C4-2B (cell line): ENCODE results near the gene ADIPOR2.

ENCODE experiments used
- ZFX ChIP-seq: fragments of 450-650 bp; IDR thresholded peaks from 2 replicates; pipeline ENCODE4 v1.6.1; 2017
- TF ChIP-seq, protein P1 (sequence below): fragments of 450-650 bp; conservative IDR thresholded peaks from 2 replicates; pipeline ENCODE4 v1.5.1; 2017; ENCODE audit warnings: mild to moderate bottlenecking

- TF ChIP-seq, protein P1, sequence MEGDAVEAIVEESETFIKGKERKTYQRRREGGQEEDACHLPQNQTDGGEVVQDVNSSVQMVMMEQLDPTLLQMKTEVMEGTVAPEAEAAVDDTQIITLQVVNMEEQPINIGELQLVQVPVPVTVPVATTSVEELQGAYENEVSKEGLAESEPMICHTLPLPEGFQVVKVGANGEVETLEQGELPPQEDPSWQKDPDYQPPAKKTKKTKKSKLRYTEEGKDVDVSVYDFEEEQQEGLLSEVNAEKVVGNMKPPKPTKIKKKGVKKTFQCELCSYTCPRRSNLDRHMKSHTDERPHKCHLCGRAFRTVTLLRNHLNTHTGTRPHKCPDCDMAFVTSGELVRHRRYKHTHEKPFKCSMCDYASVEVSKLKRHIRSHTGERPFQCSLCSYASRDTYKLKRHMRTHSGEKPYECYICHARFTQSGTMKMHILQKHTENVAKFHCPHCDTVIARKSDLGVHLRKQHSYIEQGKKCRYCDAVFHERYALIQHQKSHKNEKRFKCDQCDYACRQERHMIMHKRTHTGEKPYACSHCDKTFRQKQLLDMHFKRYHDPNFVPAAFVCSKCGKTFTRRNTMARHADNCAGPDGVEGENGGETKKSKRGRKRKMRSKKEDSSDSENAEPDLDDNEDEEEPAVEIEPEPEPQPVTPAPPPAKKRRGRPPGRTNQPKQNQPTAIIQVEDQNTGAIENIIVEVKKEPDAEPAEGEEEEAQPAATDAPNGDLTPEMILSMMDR, result no peak
- no peak for TF ChIP-seq ZFX
These were observed 2.7 kb upstream of the ADIPOR2 start for GRCh38 chr12:1688086-1688710.
